HL-60 (cell line): Measurements from ENCODE around the gene KCTD19.

ENCODE experiments used
- DNase-seq, 2 experiments: peaks; one replicate each; pipeline ENCODE4 v3.0.0-alpha.2; 2010 to 2020; ENCODE audit warnings: low read depth in 1 of 2, low spot score in 1 of 2
- H3K27ac ChIP-seq: fragments of 250-450 bp; sonication (Bioruptor Pico); replicated peaks from 2 replicates; pipeline ENCODE4 v1.5.1; 2020; ENCODE audit warnings: mild to moderate bottlenecking, moderate library complexity
- H3K27me3 ChIP-seq: fragments of 250-450 bp; sonication (Bioruptor Pico); 2 replicates; pipeline ENCODE4 v1.5.1; 2021; ENCODE audit warnings: mild to moderate bottlenecking, moderate library complexity; ENCODE audit not compliant: insufficient read depth, poor library complexity, severe bottlenecking
- H3K4me3 ChIP-seq: replicated peaks from 2 replicates; pipeline ENCODE4 v1.5.1; 2011; ENCODE audit warnings: mild to moderate bottlenecking, control low read depth, low read length; ENCODE audit not compliant: insufficient read depth
- CTCF ChIP-seq: IDR thresholded peaks from one replicate; pipeline ENCODE4 v1.5.1; 2011; ENCODE audit warnings: low read length, control low read depth, inconsistent platforms; ENCODE audit not compliant: insufficient read depth
- GABPA ChIP-seq: IDR thresholded peaks from 2 replicates; pipeline ENCODE4 v1.6.1; 2012; ENCODE audit warnings: low read depth
- POLR2AphosphoS5 ChIP-seq: IDR thresholded peaks from 2 replicates; pipeline ENCODE4 v1.6.1; 2012; ENCODE audit warnings: low read depth
- REST ChIP-seq: IDR thresholded peaks from 2 replicates; pipeline ENCODE4 v1.6.1; 2012; ENCODE audit warnings: low read depth; ENCODE audit not compliant: insufficient replicate concordance
- SPI1 ChIP-seq: IDR thresholded peaks from 2 replicates; pipeline ENCODE4 v1.6.1; 2012; ENCODE audit warnings: low read depth, mild to moderate bottlenecking, borderline replicate concordance

The KCTD19 gene

GRCh38 chr16:67243481-67243880, 83.1 kb downstream of the KCTD19 start:
- Histone ChIP-seq H3K27ac (peak overlapping the region; percentile 68), H3K27me3 (peaks cover 4% of the 10 kb centered on the region), H3K4me3 (no peak overlapping the region)
- DNase-seq: peak in 1 of 2 experiments; percentile 28
- TF ChIP-seq GABPA: no peak
- peak; percentile 77 for TF ChIP-seq SPI1

GRCh38 chr16:67242138-67242730, 84.3 kb downstream of the KCTD19 start:
- no peak for TF ChIP-seq CTCF
- no peak for TF ChIP-seq SPI1
- TF ChIP-seq POLR2AphosphoS5: no peak
- no peak for TF ChIP-seq REST
- no peak for TF ChIP-seq GABPA
- H3K27me3 ChIP-seq: no peaks in the 10 kb centered on the region
- no peak for DNase-seq
- H3K4me3 ChIP-seq: no peak overlapping the region
- H3K27ac ChIP-seq: no peak overlapping the region

GRCh38 chr16:67241008-67241900, 85.3 kb downstream of the KCTD19 start:
- no peak for DNase-seq
- Histone ChIP-seq H3K27me3 (no peaks in the 10 kb centered on the region), H3K4me3 (no peak overlapping the region), H3K27ac (no peak overlapping the region)
- TF ChIP-seq SPI1 (no peak), CTCF (no peak), POLR2AphosphoS5 (no peak), REST (no peak), GABPA (no peak)

GRCh38 chr16:67240506-67240905, 86.0 kb downstream of the KCTD19 start:
- DNase-seq: no peak
- H3K27me3 ChIP-seq: no peaks in the 10 kb centered on the region
- no peak overlapping the region for H3K27ac ChIP-seq
- TF ChIP-seq POLR2AphosphoS5 (no peak), REST (no peak), SPI1 (no peak), CTCF (no peak), GABPA (no peak)
- H3K4me3 ChIP-seq: no peak overlapping the region
